Measurements from ENCODE around the gene TSPEAR.
"Not testable (repeated sequence)": the region's sequence is repeated elsewhere in the genome, so short reads cannot be mapped to it uniquely, and the experiment has no call there.

Gene TSPEAR

GRCh38 chr21:44623575-44623974 lies 87.8 kb downstream of the TSPEAR start:
- DNase-seq = no peak

- no peak for DNase-seq
Observed at GRCh38 chr21:44619886-44620285, 91.5 kb downstream of the TSPEAR start.

GRCh38 chr21:44618909-44619308 lies 92.5 kb downstream of the TSPEAR start:
- DNase-seq = peak; percentile 54

DNA sequence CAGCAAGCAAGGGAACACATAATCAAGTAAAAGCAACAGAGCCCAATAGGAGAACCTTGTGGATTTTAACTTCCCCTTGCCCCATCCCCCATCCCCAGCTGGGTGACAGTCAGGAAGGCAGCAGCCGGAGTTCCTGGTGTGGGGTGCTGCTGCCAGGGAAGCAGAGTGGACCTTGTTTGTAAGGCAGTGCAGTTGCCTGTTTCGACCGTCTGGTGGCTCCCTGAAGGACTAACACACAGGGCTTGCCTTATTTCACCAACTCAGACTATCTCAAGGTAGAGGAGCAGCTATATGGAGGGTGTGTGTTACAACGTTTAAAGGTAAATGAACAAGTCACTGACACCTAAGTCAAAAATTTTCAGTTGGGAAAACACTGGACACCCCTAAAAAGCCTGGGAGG lies 92.9 kb downstream of the TSPEAR start:
- no peak for DNase-seq

DNA sequence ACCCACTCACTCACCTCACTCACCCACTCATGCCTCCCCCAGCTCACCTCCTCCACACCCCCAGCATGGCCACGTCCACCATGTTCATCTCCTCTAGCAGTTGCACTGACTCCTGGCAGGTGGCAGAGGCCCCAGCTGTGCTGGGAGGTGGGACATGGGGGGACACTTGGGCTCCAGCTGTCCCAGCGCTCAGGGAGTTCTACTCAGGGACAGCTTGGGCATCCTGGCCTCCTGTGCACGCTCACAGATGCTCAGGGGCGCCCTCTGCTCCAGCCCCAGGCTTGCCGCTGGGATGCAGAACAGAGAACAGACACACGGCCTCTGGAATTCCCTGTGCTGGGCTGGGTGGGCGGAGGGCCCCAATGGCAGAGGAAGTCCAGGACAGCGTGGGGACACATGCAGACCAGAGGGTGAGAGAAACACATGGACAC lies 94.3 kb downstream of the TSPEAR start:
- no peak for DNase-seq

GRCh38 chr21:44616591-44616926 lies 94.8 kb downstream of the TSPEAR start:
- no peak for DNase-seq

- DNase-seq = no peak
Observed at GRCh38 chr21:44615911-44616590, 95.3 kb downstream of the TSPEAR start.

GRCh38 chr21:44615466-44615865 lies 95.9 kb downstream of the TSPEAR start:
- no peak for DNase-seq

DNA sequence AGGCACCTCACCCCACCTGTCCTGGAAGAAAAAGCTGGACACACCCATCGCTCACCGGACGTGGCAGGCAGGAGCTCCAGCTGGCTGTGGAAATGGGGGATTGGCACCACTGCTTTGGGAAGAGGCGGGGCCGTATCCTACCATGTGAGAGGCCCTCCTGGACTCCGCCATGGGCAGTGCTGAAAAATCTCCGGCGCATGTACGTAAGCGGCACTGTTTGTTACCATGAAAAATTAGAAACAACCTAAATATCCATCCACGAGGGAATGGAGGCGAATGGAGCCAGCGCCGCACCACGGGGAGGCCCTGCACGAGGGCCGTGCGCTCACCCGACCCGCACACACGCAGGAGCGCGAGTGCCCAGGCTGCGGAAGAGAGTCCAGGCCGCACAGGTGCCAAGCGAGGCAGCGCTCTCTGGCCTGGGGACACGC lies 96.4 kb downstream of the TSPEAR start:
- no peak for DNase-seq

GRCh38 chr21:44614161-44614631 lies 97.2 kb downstream of the TSPEAR start:
- no peak for DNase-seq

DNA sequence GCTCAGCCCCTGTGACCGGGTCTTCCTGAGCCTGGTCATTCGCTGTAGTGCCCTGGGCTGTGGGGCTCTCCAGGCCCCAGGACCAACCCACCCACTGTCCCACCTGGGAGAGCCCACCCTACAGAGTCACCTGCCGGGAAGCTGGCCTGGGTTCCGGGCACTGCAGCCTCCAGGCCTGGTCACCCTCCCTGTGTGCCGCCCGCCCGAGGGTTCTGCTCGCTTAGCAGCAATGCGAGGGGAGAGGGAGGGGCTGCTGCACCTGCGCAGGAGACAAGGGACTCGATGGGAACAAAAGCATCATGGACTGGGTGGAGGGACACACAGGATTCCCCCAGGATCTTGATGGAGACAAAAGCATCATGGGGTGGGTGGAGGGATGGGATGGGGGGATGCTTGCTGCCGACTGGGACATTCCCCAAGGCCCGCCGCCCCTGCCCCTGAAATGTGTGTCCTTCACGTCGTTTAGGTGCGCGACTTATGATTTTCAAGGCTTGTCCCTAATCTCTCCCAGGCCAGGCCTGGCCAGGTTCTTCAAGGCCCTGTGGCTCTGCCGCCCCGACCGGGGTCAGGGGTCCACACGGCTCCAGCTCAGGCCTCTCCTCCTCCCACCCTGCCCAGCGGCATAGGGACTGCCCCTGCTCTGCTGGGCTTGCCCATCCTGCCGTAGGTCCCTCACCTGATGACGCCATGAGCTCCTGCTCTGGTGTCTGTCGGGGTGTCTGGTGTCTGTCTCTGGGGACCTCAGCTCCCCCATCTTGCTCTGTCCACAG lies 97.8 kb downstream of the TSPEAR start:
- no peak for DNase-seq

- DNase-seq = no peak
Observed at GRCh38 chr21:44612669-44613229, 98.6 kb downstream of the TSPEAR start.

DNA sequence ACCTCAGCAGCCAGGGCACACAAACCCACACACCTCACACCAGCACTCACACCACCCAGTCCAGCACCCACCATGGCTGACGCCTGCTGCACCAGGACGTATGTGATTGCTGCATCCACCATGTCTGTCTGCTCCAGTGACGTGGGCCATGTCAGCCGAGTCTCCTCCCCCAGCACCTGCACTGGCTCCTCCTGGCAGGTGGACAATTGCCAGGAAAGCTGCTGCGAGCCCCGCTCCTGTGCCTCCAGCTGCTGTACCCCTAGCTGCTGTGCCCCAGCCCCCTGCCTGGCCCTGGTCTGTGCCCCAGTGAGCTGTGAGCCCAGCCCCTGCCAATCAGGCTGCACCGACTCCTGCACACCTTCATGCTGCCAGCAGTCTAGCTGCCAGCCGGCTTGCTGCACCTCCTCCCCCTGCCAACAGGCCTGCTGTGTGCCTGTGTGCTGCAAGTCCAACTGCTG lies 99.3 kb downstream of the TSPEAR start, which contains the start of gene KRTAP10-8:
KRTAP10-8 (plus strand) TSS at position 51 of the 458 bp plus-strand sequence; CDS start at position 73, 22 bp downstream.
- no peak for DNase-seq

- DNase-seq = no peak
Observed at GRCh38 chr21:44611551-44611950, 99.8 kb downstream of the TSPEAR start.

DNA sequence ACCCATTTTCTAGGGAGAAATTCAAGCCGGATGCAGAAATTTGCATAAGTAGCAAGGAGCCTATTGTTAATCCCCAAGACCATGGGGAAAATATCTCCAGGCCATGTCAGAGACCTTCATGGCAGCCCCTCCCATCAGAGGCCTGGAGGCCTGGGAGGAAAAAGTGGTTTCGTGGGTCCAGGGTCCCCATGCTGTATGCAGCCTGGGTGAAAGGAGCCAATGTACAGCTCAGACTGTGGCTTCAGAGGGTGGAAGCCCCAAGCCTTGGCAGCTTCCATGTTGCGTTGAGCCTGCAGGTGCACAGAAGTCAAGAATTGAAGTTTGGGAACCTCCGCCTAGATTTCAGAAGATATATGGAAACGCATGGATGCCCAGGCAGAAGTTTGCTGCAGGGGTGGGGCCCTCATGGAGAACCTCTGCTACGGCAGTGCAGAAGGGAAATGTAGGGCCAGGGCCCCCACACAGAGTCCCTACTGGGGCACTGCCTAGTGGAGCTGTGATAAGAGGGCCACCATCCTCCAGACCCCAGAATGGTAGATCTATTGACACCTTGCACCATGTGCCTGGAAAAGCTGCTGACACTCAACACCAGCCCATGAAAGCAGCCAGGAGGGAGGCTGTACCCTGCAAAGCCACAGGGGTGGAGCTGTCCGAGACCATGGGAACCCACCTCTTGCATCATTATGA lies 101.1 kb downstream of the TSPEAR start:
- DNase-seq = not testable (repeated sequence)

DNA sequence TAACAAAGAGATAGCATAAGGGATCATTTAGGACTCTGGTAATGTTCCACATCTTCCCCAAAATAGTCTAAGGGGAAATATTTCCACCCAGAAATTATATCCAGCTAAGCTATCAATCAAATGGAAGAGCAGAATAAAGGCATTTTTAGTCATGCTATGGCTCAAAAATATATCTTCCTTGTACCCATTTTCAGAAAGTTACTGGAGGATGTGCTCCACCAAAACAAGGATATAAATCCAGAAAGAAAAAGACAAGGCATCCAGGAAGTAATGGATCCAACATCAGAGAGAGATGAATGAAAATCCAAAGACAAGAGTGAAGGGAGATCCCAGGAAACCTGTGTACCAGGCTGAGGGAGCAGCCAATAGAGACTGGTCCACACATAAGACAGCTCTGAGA lies 102.2 kb downstream of the TSPEAR start:
- no peak for DNase-seq

DNA sequence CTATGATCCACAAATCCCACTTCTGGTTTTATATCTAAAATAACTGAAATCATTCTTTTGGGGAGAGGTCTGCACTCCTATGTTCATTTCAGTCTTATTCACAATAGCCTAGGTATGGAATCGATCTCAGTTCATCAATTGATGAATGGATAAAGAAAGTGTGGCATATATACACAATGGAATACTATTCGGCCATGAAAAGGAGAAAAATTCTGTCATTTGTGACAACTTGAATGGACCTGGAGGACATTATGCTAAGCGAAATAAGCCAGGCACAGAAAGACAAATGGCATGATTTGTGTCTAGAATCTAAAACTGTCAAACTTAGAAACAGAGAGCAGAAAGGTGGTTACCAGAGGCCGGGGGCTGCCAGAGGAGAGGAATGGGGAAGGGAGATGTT lies 104.9 kb downstream of the TSPEAR start:
- no peak for DNase-seq

DNA sequence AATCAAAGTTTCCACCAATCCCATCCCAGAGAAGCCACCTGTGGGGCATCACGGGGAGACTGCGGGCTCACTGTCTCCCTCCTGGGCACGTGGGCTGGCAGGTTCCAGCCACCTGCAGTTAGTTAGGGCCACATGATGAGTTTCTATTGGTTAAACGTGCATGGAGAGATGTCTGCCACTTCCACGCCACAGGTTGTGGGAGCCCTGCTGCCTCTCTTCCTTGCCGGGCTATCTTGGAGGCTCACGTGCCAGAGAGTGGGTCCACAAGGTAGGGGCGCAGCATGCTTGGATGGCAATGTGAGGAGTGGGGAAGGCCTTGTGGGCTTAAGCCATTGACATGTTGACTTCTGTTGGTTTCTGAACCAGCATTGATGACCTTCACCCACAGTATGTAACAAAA lies 107.5 kb downstream of the TSPEAR start:
- no peak for DNase-seq

DNA sequence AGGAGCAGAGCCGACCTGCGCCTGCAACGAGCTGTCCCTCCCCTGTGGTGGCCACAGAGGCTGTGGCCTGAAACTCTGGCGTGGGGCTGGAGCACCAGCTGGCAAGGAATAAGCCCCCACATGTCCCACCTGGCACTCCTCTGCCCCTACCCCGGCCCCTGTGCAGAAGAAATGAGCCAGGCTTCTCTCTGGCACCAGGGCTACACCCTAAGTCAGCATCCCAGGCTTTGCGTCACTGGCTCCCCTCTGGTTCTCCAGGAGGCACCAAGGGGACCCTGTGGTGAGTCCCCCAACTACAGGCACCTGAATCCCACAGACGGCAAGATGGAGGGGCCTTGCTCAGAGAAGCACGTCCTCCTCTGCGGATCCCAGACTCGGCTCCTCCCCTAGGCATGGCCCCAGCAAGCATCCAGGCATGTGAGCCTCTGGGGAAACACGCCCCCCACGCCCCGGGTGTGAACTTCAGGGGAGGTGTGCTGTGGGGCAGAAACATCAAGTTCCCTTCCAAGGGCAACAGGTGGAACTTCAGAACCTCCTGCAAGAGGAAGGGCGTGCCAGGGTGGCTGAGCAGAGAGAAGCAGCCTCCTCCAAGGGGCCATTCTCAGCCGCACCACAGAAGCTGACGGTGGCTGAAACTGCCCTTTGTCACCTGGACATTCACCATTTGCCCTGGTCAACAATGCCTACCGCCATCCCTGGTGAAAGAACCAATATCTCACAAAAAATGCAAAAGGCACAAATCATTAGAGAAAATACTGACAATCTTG lies 108.1 kb downstream of the TSPEAR start:
- DNase-seq = no peak

- DNase-seq = no peak
Observed at GRCh38 chr21:44602463-44602850, 108.9 kb downstream of the TSPEAR start.

GRCh38 chr21:44601596-44602462 lies 109.5 kb downstream of the TSPEAR start:
- no peak for DNase-seq

Data from stimulated activated CD8-positive, alpha-beta memory T cell treated with anti-CD3 and anti-CD28 coated beads, Interleukin-4, amount 100 ng/mL, for 48 hours (primary cell).